AG04449 (cell line): ENCODE data around the gene NUDCD2.
A peak's percentile ranks its signal among the peaks of the same experiment; 100 is the strongest.

Experiments
- CTCF ChIA-PET: fragments of 350-600 bp; formaldehyde crosslinking; extraction: SDS; loops from one replicate; lab custom pipeline; 2021; ENCODE audit warnings: antibody characterized with exemption; lab: Yijun Ruan, JAX
- POLR2A ChIA-PET: fragments of 400-600, 350-600 bp; formaldehyde crosslinking; extraction: SDS; loops from one replicate; lab custom pipeline; 2020; ENCODE audit warnings: antibody characterized with exemption, inconsistent platforms; lab: Yijun Ruan, JAX
- DNase-seq: peaks from one replicate; pipeline ENCODE4 v3.0.0-alpha.2; 2010; ENCODE audit warnings: low read depth, low spot score
- H3K4me3 ChIP-seq: 2 replicates; pipeline ENCODE4 v1.5.1; 2011; ENCODE audit warnings: low read depth, mild to moderate bottlenecking, control low read depth, low read length
- TF ChIP-seq, protein P1 (sequence below): IDR thresholded peaks from one replicate; pipeline ENCODE4 v1.5.1; 2011; ENCODE audit warnings: mild to moderate bottlenecking, moderate library complexity, low read length, control low read depth, inconsistent platforms; ENCODE audit not compliant: insufficient read depth; ENCODE audit errors: missing control alignments

NUDCD2 gene

GRCh38 chr5:163444526-163444925 is 15.4 kb downstream of the NUDCD2 start:
- no peak for DNase-seq
- no peak overlapping the region for H3K4me3 ChIP-seq
- CTCF ChIA-PET = no interaction called here
- POLR2A ChIA-PET = no interaction called here
- TF ChIP-seq, protein P1, sequence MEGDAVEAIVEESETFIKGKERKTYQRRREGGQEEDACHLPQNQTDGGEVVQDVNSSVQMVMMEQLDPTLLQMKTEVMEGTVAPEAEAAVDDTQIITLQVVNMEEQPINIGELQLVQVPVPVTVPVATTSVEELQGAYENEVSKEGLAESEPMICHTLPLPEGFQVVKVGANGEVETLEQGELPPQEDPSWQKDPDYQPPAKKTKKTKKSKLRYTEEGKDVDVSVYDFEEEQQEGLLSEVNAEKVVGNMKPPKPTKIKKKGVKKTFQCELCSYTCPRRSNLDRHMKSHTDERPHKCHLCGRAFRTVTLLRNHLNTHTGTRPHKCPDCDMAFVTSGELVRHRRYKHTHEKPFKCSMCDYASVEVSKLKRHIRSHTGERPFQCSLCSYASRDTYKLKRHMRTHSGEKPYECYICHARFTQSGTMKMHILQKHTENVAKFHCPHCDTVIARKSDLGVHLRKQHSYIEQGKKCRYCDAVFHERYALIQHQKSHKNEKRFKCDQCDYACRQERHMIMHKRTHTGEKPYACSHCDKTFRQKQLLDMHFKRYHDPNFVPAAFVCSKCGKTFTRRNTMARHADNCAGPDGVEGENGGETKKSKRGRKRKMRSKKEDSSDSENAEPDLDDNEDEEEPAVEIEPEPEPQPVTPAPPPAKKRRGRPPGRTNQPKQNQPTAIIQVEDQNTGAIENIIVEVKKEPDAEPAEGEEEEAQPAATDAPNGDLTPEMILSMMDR = no peak

GRCh38 chr5:163440954-163441353 is 18.9 kb downstream of the NUDCD2 start:
- POLR2A ChIA-PET = no interaction called here
- DNase-seq = no peak

DNA sequence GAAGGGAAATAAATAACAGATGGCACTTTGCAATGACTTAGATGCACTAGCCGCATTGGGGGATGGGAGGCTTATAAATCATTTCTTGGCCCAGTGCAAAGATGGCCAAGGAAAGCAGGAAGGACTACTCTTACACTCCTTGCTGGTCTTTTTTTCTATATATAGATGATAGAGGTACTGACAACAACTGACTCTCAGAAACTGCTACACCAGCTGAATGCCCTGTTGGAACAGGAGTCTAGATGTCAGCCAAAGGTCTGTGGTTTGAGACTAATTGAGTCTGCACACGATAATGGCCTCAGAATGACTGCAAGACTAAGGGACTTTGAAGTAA is 20.8 kb downstream of the NUDCD2 start:
- CTCF ChIA-PET = interaction anchor here (2.7 kb wide), 1 partner anchor 31 kb away, joined by 11 read pairs; no protein-coding TSS in a partner anchor
- DNase-seq = no peak
- H3K4me3 ChIP-seq = peak overlapping the region; percentile 90
- TF ChIP-seq, protein P1 = no peak
- POLR2A ChIA-PET = interaction anchor here (0.7 kb wide), 1 partner anchor 10 kb away, joined by 3 read pairs; no protein-coding TSS in a partner anchor

More at GRCh38 chr5:163440954-163441353, 18.9 kb downstream of the NUDCD2 start:
- CTCF ChIA-PET = no interaction called here
- H3K4me3 ChIP-seq = no peak overlapping the region
- TF ChIP-seq, protein P1 = no peak

GRCh38 chr5:163437309-163438182 is 22.4 kb downstream of the NUDCD2 start, which contains the start of gene CCNG1:
Gene CCNG1 (plus strand): TSS chr5:163437595. CDS start chr5:163439257, 1,662 bp downstream.
- H3K4me3 ChIP-seq = peak within 1 kb of the TSS; percentile 90
- TF ChIP-seq, protein P1 = no peak
- CTCF ChIA-PET = interaction anchor here (2.7 kb wide), 1 partner anchor 29 kb away, joined by 11 read pairs; no protein-coding TSS in a partner anchor
- POLR2A ChIA-PET = interaction anchor here (0.6 to 1.5 kb wide), 5 partner anchors 11 to 245 kb away, joined by 3 to 12 read pairs (median 3); partner anchors contain the start of genes HMMR and NUDCD2
- peak; percentile 70 for DNase-seq

DNA sequence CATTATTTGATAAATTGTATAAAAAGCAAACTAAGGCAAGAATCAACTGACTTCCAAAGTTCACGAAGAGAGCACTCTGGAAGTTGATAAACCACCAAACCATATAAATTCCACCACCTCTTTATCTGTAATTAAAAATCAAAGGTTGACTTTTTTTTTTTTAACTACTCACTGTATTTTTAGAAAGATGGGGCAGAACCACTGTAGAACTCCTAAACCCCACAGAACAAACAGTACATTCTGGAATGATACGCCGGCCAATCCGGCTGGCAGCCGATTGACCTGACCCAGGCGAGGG is 22.9 kb downstream of the NUDCD2 start:
- H3K4me3 ChIP-seq = peak overlapping the region; percentile 55
- ChIA-PET POLR2A (interaction anchor here (1.0 to 1.5 kb wide), 2 partner anchors 24 to 29 kb away, joined by 3 to 12 read pairs; partner anchors contain the start of genes HMMR and NUDCD2), CTCF (no interaction called here)

GRCh38 chr5:163436515-163436914 is 23.4 kb downstream of the NUDCD2 start:
- POLR2A ChIA-PET = no interaction called here

More for the DNA sequence above, 22.9 kb downstream of the NUDCD2 start:
- TF ChIP-seq, protein P1 = no peak
- no peak for DNase-seq

More at GRCh38 chr5:163436515-163436914, 23.4 kb downstream of the NUDCD2 start:
- TF ChIP-seq, protein P1 = no peak
- DNase-seq = no peak
- no peak overlapping the region for H3K4me3 ChIP-seq
- CTCF ChIA-PET = no interaction called here
